ENCODE results near the gene CSTPP1. TPM values are rescaled to one million over a fixed set of nuclear protein-coding genes. Genes with fewer than 3 reads are reported as not detected.

Gene CSTPP1
- total RNA-seq, 6 experiments from 2014 or later, result 19.4 to 29.2 (median 27.1) TPM

- Mint-ChIP-seq H3K27ac (no peak overlapping the region), H3K4me1 (ENCODE audit: low read depth) (peaks cover 13% of the 10 kb centered on the region), H3K4me3 (no peak overlapping the region), H3K27me3 (ENCODE audit: insufficient read depth) (no peaks in the 10 kb centered on the region; the same call in 1 of the 2 replicates), H3K36me3 (ENCODE audit: low read depth) (peaks cover 5% of the 10 kb centered on the region), H3K9me3 (no peaks in the 10 kb centered on the region)
- TF ChIP-seq, protein P1, sequence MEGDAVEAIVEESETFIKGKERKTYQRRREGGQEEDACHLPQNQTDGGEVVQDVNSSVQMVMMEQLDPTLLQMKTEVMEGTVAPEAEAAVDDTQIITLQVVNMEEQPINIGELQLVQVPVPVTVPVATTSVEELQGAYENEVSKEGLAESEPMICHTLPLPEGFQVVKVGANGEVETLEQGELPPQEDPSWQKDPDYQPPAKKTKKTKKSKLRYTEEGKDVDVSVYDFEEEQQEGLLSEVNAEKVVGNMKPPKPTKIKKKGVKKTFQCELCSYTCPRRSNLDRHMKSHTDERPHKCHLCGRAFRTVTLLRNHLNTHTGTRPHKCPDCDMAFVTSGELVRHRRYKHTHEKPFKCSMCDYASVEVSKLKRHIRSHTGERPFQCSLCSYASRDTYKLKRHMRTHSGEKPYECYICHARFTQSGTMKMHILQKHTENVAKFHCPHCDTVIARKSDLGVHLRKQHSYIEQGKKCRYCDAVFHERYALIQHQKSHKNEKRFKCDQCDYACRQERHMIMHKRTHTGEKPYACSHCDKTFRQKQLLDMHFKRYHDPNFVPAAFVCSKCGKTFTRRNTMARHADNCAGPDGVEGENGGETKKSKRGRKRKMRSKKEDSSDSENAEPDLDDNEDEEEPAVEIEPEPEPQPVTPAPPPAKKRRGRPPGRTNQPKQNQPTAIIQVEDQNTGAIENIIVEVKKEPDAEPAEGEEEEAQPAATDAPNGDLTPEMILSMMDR (IDR thresholded peaks at IDR 0.05), result no peak
- DNase-seq, result no peak
These were observed 114.7 kb downstream of the CSTPP1 start for GRCh38 chr11:47051217-47051616.

GRCh38 chr11:47052165-47052564 lies 115.6 kb downstream of the CSTPP1 start:
- no peak for DNase-seq
- TF ChIP-seq, protein P1 (IDR thresholded peaks at IDR 0.05), result no peak
- H3K27ac Mint-ChIP-seq, result no peak overlapping the region
- no peak overlapping the region for H3K4me3 Mint-ChIP-seq
- H3K9me3 Mint-ChIP-seq, result no peaks in the 10 kb centered on the region
- H3K4me1 Mint-ChIP-seq (ENCODE audit: low read depth), result peaks cover 19% of the 10 kb centered on the region
- H3K27me3 Mint-ChIP-seq (ENCODE audit: insufficient read depth), result no peaks in the 10 kb centered on the region; the same call in 1 of the 2 replicates
- H3K36me3 Mint-ChIP-seq (ENCODE audit: low read depth), result peaks cover 5% of the 10 kb centered on the region

DNA sequence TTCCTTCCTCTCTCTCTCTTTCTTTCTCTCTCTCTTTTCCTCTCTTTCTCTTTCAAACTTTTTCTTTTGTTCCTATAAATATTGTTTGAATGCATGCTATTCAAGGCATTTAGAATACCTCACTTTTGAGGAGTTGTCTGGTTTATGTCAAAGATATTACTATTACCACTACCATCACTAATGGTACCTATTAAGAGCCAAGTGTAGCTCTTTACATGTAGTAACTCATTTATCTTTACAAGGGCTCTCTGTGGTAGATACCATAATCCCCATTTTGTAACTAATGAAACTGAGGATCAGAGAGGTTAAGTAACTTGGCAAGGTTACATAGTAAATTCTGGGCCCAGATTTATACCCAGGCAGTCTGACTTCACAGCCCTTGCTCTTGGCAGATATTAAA lies 116.0 kb downstream of the CSTPP1 start:
- Mint-ChIP-seq H3K4me3 (no peak overlapping the region), H3K27me3 (ENCODE audit: insufficient read depth) (no peaks in the 10 kb centered on the region; the same call in 1 of the 2 replicates), H3K4me1 (ENCODE audit: low read depth) (peaks cover 19% of the 10 kb centered on the region), H3K27ac (no peak overlapping the region), H3K9me3 (no peaks in the 10 kb centered on the region), H3K36me3 (ENCODE audit: low read depth) (peaks cover 8% of the 10 kb centered on the region)
- TF ChIP-seq, protein P1 (IDR thresholded peaks at IDR 0.05), result no peak
- no peak for DNase-seq

DNA sequence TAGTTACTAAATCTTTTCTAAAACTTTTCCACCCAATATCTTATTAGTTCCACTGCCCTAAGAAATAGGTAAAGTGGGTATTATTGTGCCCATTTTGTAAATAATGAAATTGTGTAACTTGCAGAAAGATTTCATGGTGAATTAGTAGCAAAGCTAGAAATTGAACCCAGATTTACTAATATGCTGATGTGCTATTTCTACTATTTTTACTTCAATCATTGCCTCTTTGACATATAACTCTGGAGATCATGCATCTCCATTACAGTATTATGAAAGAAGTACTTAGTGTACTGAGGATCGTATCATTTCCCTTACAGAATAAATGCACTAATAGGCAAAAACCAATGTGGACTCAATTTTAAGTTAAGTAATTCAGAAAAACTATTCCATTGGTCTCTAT lies 119.0 kb downstream of the CSTPP1 start:
- H3K27ac Mint-ChIP-seq, result no peak overlapping the region
- H3K4me1 Mint-ChIP-seq (ENCODE audit: low read depth), result peaks cover 21% of the 10 kb centered on the region
- H3K36me3 Mint-ChIP-seq (ENCODE audit: low read depth), result peaks cover 24% of the 10 kb centered on the region
- TF ChIP-seq, protein P1 (IDR thresholded peaks at IDR 0.05), result no peak
- no peak for DNase-seq
- no peak overlapping the region for H3K4me3 Mint-ChIP-seq
- H3K27me3 Mint-ChIP-seq (ENCODE audit: insufficient read depth), result peaks cover 1% of the 10 kb centered on the region
- no peaks in the 10 kb centered on the region for H3K9me3 Mint-ChIP-seq

DNA sequence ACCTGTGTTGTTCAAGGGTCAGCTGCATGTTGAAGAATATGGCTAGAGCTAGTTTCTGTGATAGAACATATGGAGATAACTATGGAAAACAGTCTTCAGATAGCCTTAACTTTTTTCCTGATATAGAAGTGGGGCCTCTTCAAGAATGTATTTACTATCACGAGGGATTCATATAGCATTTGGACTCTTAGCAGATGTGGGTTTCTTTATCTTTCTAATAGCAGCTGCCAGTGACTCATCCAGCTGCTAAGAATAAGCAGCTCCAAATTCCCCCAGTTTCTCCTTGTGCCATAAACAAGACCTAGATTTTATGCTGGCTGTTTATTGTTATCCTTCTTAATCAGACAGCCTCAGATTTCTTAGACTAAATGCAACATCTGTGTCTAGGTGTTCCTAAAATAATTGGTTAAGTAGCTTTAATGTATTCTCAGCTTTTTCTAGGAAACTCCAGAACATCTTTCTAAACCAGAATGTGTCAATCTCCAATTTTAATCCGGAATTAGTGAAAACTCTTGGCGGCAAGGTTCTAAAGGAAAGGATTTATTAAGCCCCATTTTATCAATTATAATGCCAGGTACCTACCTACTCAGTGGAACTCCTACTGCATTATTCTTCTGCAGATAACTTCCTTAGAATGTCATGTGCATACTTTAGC lies 119.8 kb downstream of the CSTPP1 start:
- Mint-ChIP-seq H3K9me3 (no peaks in the 10 kb centered on the region), H3K4me1 (ENCODE audit: low read depth) (peaks cover 23% of the 10 kb centered on the region), H3K27ac (no peak overlapping the region), H3K27me3 (ENCODE audit: insufficient read depth) (peaks cover 1% of the 10 kb centered on the region), H3K4me3 (no peak overlapping the region), H3K36me3 (ENCODE audit: low read depth) (peaks cover 24% of the 10 kb centered on the region)
- TF ChIP-seq, protein P1 (IDR thresholded peaks at IDR 0.05), result no peak
- DNase-seq, result peak; percentile 11
